Tibial artery (tissue), 4 donors: ENCODE measurements around the gene DTNB.
"Not testable (repeated sequence)": the region's sequence is repeated elsewhere in the genome, so short reads cannot be mapped to it uniquely, and the experiment has no call there.

Source experiments
- DNase-seq, 2 donors: peaks; one replicate each; pipeline ENCODE4 v3.0.0-alpha.2; 2019
- H3K27ac ChIP-seq, 2 donors: fragments of 200-600 bp; sonication (generic) in 1 of 2; 1 replicate in 1 of 2; 2 replicates in 1 of 2; pipeline ENCODE4 v1.5.1; 2018 to 2019; ENCODE audit warnings: mild to moderate bottlenecking in 1 of 2
- H3K27me3 ChIP-seq, 2 donors: fragments of 200-600 bp; sonication (generic) in 1 of 2; one replicate each; pipeline versions ENCODE4 v1.5.1 to v1.6.0; 2016 to 2019
- H3K36me3 ChIP-seq, 3 donors: fragments of 200-600 bp; sonication (generic) in 2 of 3; one replicate each; pipeline ENCODE4 v1.5.1; 2016 to 2019; ENCODE audit warnings: mild to moderate bottlenecking in 2 of 3
- H3K4me1 ChIP-seq, 4 donors: fragments of 200-600 bp; sonication (generic) in 2 of 4; 1 replicate in 3 of 4; 2 replicates in 1 of 4; pipeline ENCODE4 v1.5.1; 2016 to 2019
- H3K4me3 ChIP-seq, 2 donors: fragments of 200-600 bp; sonication (generic) in 1 of 2; 1 replicate in 1 of 2; 2 replicates in 1 of 2; pipeline ENCODE4 v1.5.1; 2018 to 2019; ENCODE audit warnings: mild to moderate bottlenecking in 2 of 2
- H3K9me3 ChIP-seq, 3 donors: fragments of 200-600 bp; sonication (generic) in 1 of 3; one replicate each; pipeline ENCODE4 v1.5.1; 2016 to 2019
- CTCF ChIP-seq, 2 experiments: fragments of 200-600 bp in 1 of 2; fragments of 450-650 bp in 1 of 2; IDR thresholded peaks; one replicate each; pipeline ENCODE4 v1.5.1; 2017 to 2019; ENCODE audit warnings: antibody characterized with exemption in 2 of 2, mild to moderate bottlenecking in 1 of 2, moderate library complexity in 1 of 2
- intact Hi-C: fragments of 100-400 bp; cut with DNase I; formaldehyde crosslinking; loops from one replicate; pipeline ENCODE4 v1.15.0; 2023; ENCODE audit warnings: low total_unique reads

Gene DTNB

GRCh38 chr2:25557179-25558036 is 116.0 kb downstream of the DTNB start:
- no peaks in the 10 kb centered on the region for H3K27me3 ChIP-seq
- H3K4me1 ChIP-seq = no peaks in the 10 kb centered on the region
- TF ChIP-seq CTCF (IDR thresholded peaks at IDR 0.05) = no peak
- no peak for DNase-seq
- H3K36me3 ChIP-seq = no peaks in the 10 kb centered on the region
- intact Hi-C loops = no loop called here
- H3K4me3 ChIP-seq = no peak overlapping the region
- H3K27ac ChIP-seq = no peak overlapping the region
- H3K9me3 ChIP-seq = no peaks in the 10 kb centered on the region

GRCh38 chr2:25552318-25552717 is 121.1 kb downstream of the DTNB start:
- no peaks in the 10 kb centered on the region for H3K36me3 ChIP-seq
- H3K4me1 ChIP-seq = no peaks in the 10 kb centered on the region
- no peak overlapping the region for H3K27ac ChIP-seq
- DNase-seq = no peak
- H3K4me3 ChIP-seq = no peak overlapping the region
- H3K9me3 ChIP-seq = no peaks in the 10 kb centered on the region
- TF ChIP-seq CTCF (IDR thresholded peaks at IDR 0.05) = no peak
- intact Hi-C loops = no loop called here
- H3K27me3 ChIP-seq = no peaks in the 10 kb centered on the region

DNA sequence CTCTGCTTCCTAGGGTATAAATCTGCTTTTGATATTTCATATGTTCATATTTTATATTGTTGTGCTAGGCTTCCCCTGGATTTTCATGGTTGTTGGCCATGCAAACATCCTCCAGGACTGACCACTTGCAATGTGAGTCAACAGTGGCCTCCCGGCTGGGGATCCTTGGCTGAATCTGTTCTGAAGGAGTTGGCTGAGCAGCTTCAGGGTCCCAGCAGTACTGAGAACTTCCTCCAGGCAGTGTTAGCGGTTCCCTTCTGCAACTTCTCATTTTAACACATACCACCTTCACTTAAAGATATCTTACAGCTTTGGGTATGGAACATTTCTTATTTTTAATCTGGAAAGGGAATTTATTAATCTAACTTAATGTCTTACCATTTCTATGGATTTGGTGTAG is 122.1 kb downstream of the DTNB start:
- Histone ChIP-seq H3K27me3 (no peaks in the 10 kb centered on the region), H3K4me1 (no peaks in the 10 kb centered on the region), H3K4me3 (no peak overlapping the region), H3K36me3 (no peaks in the 10 kb centered on the region), H3K9me3 (no peaks in the 10 kb centered on the region), H3K27ac (no peak overlapping the region)
- TF ChIP-seq CTCF (IDR thresholded peaks at IDR 0.05) = no peak
- intact Hi-C loops = no loop called here
- DNase-seq = no peak

- H3K4me1 ChIP-seq, H3K27ac ChIP-seq, H3K36me3 ChIP-seq, H3K4me3 ChIP-seq, H3K9me3 ChIP-seq, intact Hi-C loops, DNase-seq, H3K27me3 ChIP-seq: not testable (repeated sequence)
Observed at GRCh38 chr2:25549571-25549970, 123.8 kb downstream of the DTNB start.

DNA sequence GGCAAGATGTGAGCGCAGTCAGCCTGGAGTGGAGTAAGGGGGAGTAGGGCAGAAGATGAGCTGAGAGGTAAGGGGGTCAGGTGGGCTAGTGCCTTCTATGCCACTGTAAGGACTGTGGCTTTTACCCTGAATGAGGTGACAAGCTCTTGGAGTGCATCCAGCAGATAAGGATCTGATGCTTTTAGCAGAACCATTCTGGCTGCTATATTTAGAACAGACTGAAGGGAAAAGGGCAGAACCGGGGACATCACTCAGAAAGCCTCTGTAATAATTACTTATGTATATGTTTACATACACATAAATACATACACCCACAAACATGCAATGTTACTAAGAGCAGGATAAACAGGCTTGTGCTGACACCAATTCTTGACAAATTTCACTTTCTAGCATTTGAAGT is 124.8 kb downstream of the DTNB start:
- Histone ChIP-seq H3K27ac (no peak overlapping the region), H3K4me3 (no peak overlapping the region), H3K9me3 (no peaks in the 10 kb centered on the region), H3K27me3 (no peaks in the 10 kb centered on the region), H3K4me1 (no peaks in the 10 kb centered on the region), H3K36me3 (no peaks in the 10 kb centered on the region)
- no peak for TF ChIP-seq CTCF (IDR thresholded peaks at IDR 0.05)
- intact Hi-C loops = no loop called here
- no peak for DNase-seq

- no peak for TF ChIP-seq CTCF (IDR thresholded peaks at IDR 0.05)
- Histone ChIP-seq H3K27ac (no peak overlapping the region), H3K27me3 (no peaks in the 10 kb centered on the region), H3K9me3 (no peaks in the 10 kb centered on the region), H3K4me1 (no peaks in the 10 kb centered on the region), H3K4me3 (no peak overlapping the region), H3K36me3 (no peaks in the 10 kb centered on the region)
- intact Hi-C loops = no loop called here
- DNase-seq = no peak
Observed at GRCh38 chr2:25546852-25547251, 126.5 kb downstream of the DTNB start.
